Choroid plexus epithelial cell (primary cell): ENCODE measurements around the gene HDLBP.

Experiments used
- DNase-seq: peaks from one replicate; pipeline ENCODE4 v3.0.0-alpha.2; 2010; ENCODE audit warnings: low read depth
- H3K4me3 ChIP-seq: 2 replicates; pipeline ENCODE4 v1.5.1; 2011; ENCODE audit warnings: low read depth, mild to moderate bottlenecking, control low read depth, low read length, moderate library complexity
- CTCF ChIP-seq: conservative IDR thresholded peaks from 2 replicates; pipeline ENCODE4 v1.5.1; 2011; ENCODE audit warnings: low read depth, mild to moderate bottlenecking, control low read depth, inconsistent platforms, low read length, moderate library complexity

Gene HDLBP

DNA sequence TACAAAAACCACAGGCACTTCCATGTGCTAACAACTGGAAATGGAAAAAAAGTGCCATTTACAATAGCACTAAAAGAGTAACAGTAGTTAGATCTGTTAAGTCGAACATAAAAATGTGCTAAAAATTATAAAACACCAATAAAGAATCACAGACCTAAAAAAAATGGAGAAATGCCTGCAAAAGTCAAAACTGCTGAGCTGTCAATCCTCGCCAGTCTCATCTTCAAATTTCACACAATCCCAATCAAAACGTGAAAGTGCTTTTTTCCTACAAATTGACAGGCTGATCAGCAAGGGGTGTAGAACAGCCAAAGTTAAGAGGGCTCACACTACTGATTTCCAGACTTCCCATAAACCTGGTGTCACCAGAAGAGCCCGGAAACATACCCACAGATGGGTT is 73.8 kb downstream of the HDLBP start:
- no peak overlapping the region for H3K4me3 ChIP-seq
- DNase-seq, result peak; percentile 84
- no peak for TF ChIP-seq CTCF

GRCh38 chr2:241240320-241241004 is 75.0 kb downstream of the HDLBP start:
- no peak for TF ChIP-seq CTCF
- H3K4me3 ChIP-seq, result no peak overlapping the region
- DNase-seq, result no peak

DNA sequence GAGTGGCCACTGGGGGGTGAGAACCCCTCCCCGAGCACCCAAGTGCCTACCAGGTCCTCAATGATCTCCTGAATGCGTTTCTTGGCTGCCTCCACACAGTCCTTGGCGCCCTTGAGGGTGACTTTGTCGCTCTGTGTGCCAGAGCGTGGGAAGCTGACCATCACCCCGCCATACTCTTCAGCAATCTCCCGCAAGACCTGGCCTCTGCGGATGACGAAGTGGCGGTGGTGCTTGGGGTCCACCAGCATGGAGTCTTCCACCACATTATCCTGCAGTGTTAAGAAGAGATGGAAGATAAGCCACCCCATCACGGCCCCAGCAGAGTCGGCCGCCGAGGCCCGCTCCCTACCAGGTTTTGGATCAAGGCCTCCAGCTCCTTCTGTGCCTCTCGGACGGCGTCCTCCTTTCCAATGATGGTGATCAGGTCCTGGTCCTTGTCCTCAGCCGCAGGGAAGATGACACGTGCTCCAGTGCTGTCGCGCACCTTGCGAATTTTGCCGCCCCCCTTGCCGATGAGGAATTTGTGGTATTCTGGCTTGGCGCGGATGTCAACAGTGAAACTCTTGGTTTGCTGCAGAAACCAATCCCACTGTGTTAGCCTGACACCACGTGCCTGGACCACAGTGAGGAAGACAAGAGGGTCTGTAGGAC is 75.8 kb downstream of the HDLBP start:
- H3K4me3 ChIP-seq, result no peak overlapping the region
- no peak for TF ChIP-seq CTCF
- DNase-seq, result no peak

DNA sequence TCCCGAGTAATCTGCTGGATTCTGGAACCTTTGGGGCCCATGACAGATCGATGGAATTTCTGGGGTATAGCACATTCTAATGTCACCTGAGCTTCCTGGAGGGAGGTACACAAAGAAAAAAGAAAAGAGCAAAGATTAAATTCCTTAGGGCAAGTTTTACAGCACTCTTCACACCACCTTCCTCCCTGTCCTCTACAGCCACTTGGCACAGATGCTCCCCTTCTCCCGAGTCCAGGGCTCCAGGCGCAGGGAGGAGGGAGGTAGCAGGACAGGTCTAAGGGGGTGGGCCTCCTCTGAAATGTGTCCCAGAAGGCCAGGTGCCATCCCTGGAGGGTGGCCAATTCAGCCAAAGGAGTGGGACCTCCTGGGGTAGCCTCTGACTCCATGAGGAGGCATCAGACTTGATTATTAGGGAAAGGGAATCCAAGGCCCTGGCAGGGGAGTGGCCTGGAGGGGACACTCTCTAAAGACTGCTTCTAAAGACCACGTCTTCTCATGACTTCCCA is 76.7 kb downstream of the HDLBP start:
- H3K4me3 ChIP-seq, result no peak overlapping the region
- no peak for DNase-seq
- TF ChIP-seq CTCF, result no peak

DNA sequence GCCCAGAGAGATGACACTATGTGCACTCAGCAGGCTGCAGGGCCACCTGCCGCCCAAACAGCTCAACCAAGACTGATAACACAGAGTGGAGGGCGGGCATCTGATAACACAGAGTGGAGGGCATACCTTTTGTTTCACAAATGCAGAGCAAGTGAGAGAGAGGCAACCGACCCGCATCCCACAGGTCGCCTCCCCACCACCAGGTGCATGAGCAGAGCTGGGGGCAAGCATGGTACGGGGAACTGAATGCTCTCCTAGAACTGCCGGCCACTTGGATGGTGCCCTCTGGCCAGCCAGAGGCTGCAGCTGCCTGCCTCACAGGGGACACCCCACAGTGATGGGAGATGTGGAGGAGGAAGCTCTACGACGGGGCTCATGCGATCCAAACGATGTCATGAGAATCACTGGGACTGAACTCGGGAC is 77.5 kb downstream of the HDLBP start:
- no peak overlapping the region for H3K4me3 ChIP-seq
- no peak for DNase-seq
- no peak for TF ChIP-seq CTCF

GRCh38 chr2:241237047-241237446 is 78.4 kb downstream of the HDLBP start:
- TF ChIP-seq CTCF, result no peak
- no peak for DNase-seq
- H3K4me3 ChIP-seq, result no peak overlapping the region
